ENCODE data around the gene PIGT.

PIGT gene

GRCh38 chr20:45372241-45372640 lies 43.7 kb upstream of the PIGT start:
- no peak overlapping the region for H3K4me3 ChIP-seq (replicated peaks; ENCODE audit: low read depth, low read length)

DNA sequence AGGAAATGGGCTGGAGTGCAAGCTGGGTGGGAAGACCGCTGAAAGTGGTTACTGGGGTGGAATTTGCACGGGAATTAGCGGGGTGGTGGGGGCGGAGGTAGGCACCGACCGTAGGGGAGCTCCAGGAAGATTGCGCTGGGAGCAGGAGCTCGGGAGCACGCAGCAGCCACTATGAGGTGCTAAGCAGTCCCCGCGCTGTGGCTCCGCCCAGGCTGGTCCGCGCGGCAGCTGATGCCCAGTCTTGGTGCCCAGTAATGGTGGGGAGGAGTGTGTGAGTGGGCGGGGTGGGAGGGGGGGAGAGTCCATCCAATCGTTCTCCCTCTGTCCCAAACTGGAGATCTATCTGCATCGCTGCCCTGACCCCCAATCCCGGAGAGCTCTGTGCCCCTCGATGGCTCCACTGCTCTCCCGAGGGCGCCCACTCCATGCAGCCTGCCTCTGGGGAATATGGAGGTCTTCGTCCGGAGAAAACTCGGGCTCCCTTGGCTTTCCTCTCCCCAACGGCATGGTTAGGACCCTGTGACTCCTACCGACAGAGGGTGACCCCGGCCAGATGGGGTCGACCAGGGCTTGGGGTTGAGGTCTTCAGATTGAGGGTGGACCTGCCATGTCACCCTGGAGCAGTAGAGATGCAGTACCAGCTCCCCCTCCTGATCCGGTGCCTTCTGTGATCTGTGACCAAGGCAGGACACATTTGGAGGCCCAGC lies 43.1 kb upstream of the PIGT start:
- peak overlapping the region; percentile 54 for H3K4me3 ChIP-seq (replicated peaks; ENCODE audit: low read depth, low read length)
- no peak for TF ChIP-seq CTCF (IDR thresholded peaks at IDR 0.05; ENCODE audit: low read length, missing control alignments)
- no peak for DNase-seq (ENCODE audit: low read depth)

More at GRCh38 chr20:45372241-45372640, 43.7 kb upstream of the PIGT start:
- TF ChIP-seq CTCF (IDR thresholded peaks at IDR 0.05; ENCODE audit: low read length, missing control alignments), result no peak
- DNase-seq (ENCODE audit: low read depth), result no peak

DNA sequence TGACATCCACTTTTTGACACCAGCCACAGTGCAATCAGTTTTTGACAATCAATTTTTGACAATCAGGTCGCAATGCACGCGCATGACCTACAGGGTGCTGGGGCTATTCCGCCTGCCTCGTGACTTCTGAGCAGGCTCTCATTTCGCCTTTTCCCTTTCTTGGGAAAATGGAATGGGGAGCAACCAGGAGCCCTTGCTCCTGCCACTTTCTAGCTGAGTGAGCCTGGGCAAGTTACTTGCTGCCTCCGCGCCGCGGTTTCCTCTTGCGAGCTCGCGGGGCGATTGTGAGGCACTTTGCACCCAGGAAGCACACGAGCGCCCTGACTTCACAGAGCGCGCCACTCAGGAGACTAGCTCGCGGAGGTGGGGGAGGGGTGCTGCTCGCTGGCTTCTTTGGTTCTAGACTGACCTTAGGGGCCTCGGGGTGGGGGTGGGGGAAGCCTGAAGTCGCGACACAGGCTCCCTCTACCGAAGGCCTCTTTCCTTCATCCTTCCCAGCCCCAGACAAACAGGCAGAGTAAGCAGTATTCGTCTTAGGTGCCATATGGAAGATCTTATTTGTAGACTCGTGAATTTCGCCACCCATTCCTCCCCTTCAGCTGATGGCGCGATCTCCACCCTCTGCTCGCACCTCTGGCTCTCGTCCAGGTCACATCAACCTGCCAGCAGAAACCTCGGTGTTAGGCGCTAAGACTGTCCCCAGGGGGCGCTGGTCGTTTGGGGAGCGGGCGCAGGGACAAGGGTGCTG lies 42.4 kb upstream of the PIGT start:
- peak; percentile 88 for TF ChIP-seq CTCF (IDR thresholded peaks at IDR 0.05; ENCODE audit: low read length, missing control alignments)
- H3K4me3 ChIP-seq (replicated peaks; ENCODE audit: low read depth, low read length), result peak overlapping the region; percentile 54
- DNase-seq (ENCODE audit: low read depth), result peak; percentile 86

DNA sequence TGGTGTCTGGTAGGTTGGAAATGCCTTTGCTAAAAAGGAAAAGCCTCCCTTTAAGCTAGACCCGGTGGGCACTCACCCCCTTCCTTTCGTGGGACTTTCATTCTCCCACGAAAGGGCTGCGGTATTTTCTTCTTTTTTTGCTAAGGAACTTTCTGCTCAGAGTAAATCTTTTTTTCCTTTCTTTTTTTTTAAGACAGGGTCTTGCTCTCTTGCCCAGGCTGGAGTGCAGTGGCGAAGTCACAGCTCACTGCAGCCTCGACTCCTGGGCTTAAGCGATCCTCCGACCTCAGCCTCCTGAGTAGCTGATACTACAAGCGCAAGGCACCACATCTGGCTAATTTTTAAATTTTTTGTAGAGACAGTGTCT lies 41.9 kb upstream of the PIGT start:
- peak overlapping the region; percentile 54 for H3K4me3 ChIP-seq (replicated peaks; ENCODE audit: low read depth, low read length)
- DNase-seq (ENCODE audit: low read depth), result no peak
- no peak for TF ChIP-seq CTCF (IDR thresholded peaks at IDR 0.05; ENCODE audit: low read length, missing control alignments)

DNA sequence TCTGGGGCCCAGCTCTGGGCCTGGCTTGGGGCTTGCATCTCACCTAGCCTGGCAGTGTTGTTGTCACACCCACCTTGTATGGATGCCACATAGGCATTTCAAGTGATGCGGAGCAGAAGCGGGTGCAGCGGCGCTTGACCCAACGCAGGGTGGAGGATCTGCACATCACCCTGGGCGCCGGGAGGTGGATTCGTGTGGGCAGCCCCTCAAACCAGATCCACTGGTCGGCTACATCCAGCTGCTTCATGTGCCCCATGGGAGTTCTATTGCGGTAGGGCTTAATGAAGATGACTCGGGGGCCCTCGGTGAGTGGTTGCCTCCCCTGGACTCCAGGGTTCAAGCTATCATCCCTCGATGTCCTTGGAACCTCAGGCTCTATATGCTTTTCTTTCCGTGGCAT lies 41.0 kb upstream of the PIGT start:
- DNase-seq (ENCODE audit: low read depth), result no peak
- no peak for TF ChIP-seq CTCF (IDR thresholded peaks at IDR 0.05; ENCODE audit: low read length, missing control alignments)
- H3K4me3 ChIP-seq (replicated peaks; ENCODE audit: low read depth, low read length), result no peak overlapping the region

DNA sequence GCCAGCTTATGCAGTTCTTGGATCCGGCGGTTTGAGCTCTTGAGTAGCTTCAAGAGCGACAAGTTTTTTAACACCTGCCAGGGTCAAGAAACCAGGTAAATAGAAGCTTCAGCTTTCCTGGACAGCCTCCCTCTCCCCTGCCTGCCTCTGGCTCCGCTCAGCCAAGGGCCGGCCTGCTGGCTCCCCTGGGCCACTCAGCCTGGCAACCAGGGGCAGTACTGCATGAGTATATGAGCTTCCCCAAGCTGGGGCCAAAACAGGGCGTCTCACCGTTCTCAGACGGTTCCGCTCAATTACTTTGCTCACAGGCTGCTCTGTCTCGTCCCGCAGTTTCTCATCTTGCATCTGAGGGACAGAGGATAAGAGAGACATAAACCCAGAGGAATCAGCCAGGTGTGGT lies 38.7 kb upstream of the PIGT start:
- no peak for DNase-seq (ENCODE audit: low read depth)
- no peak for TF ChIP-seq CTCF (IDR thresholded peaks at IDR 0.05; ENCODE audit: low read length, missing control alignments)
- H3K4me3 ChIP-seq (replicated peaks; ENCODE audit: low read depth, low read length), result no peak overlapping the region
